GM21367 (cell line): ENCODE measurements around the gene ASXL3.

Experiments used
- ATAC-seq: cut with Tn5 transposase; IDR thresholded peaks from one replicate; pipeline ENCODE4 v1.9.1; 2021; ENCODE audit not compliant: unreplicated experiment

Gene ASXL3

DNA sequence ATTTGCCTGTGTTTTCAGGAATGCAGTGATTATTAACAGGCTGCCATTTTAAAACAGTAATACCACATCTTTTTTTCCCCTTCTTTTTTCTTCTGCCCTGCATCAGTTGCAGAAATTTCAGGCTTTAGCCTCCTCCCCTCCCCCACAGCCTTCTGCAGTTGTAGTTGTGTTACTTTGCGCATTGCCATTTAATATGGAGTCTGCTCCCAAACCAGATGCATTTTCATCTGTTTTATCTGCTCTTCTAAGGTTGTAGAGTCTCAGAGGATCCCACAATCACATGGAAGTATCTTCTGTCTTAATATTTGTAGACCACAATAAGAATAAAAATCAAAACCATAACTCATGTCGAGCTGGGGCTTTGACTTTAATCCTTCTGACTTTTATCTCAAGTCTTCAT, 3.8 kb downstream of the ASXL3 start:
- ATAC-seq, result no peak

DNA sequence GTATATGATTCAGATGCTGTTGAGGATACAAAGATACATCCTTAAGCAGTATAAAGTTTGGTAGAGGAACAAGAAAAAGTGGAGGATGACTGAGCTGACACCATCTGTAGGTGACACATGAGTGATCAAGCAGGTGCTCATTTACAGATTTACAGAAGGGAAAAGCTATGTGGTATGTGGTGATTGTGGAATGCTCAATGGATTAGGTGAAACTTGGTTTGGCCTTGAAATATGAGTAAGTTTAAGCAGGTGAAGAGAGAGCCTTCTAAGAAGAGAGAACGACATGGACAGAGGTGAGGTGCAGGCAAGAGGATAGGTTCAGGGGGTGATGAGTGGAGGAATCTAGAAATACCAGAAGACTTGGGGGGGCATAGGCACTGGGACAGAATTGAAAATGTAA, 5.9 kb downstream of the ASXL3 start:
- no peak for ATAC-seq

DNA sequence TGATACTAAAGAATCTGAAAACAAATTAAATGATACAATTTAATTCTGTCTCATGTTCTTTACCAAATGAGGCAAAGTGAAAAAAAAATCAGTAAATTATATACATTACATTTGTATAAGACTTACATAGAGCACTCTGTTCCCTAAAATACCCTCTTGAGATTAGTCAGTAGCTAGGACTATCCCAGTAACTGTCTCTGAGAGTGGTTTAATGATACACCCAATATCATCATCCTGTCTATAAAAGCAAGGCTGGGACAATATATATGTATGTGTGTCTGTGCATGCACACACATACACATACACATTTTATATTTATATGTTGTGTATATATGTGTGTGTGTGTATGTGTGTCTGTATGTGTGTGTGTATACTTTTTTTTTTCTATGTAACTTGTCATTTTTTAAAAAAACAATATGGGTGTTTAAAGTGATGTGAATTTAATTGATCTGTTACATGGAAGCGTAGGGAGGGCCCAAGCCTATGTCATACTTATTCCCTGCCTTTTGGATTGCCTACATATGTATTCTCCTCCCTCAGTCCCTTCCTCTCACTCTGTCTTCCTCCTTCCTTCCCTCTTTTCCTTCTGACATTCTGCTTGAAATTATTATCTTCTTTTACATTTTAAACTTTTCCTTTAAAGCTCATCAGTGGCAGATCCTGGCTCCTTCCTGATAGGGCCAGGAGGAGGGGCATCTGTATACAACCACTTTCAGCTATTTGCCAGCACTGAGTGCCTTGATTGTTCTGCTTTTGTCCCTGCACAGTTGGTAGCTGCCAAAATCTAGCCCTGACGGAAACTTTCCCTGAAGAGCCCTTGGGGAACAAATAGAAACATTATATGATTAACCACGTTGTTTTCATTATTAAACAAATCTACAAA, 6.8 kb downstream of the ASXL3 start:
- ATAC-seq, result no peak

DNA sequence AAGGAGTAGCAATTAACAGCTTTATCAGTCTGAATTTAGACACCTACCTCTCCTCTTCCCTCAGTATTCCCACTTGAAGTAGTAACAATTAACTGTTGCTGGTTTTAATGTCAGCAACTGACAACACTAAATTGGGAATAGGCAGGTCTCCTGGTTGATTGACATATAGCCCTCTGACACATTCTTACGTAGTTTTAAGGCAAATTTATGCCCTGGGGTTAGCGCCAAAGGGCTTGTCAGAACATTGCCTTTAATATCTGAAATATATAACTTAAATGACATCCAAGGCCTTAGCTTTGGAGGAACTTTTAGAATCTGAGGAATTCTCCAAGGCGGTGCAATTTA, 7.4 kb downstream of the ASXL3 start:
- ATAC-seq, result no peak

DNA sequence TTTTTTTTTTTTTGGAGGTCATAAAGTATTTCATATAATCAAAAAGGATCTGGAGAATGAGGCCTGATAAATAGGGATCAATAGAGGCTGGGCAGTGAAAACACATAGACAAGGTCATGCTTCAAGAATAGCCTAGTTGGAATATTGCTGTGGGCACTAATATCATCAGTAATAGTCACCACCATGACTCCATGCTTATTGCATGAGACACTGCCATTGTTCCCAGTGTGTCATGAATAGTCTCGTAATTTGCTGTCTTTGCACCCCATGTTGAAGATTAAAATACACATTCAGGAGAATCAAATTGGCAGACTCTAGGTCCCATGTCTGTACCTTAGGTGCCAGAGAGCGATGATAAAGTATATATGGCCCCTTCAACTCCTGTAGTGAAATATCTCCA, 10.3 kb downstream of the ASXL3 start:
- no peak for ATAC-seq

DNA sequence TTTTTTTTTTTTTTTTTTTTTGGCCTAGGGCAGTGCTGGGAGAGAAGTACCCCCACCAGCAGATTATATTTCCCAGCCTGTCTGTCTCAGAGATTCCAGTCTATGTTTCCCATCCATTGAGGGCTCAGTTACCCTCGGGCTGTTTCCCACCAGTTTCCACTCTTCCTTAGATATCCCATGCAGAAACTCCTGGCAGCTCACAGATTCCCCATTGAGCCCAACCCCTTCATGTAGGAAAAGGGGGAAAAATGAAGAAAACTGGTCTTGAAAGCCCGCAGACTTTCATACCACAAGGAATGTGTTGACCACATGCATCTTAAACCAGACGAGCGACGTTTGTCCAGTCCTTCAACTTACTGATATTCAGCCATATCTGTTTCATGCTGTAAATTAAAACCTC, 15.2 kb downstream of the ASXL3 start:
- no peak for ATAC-seq

DNA sequence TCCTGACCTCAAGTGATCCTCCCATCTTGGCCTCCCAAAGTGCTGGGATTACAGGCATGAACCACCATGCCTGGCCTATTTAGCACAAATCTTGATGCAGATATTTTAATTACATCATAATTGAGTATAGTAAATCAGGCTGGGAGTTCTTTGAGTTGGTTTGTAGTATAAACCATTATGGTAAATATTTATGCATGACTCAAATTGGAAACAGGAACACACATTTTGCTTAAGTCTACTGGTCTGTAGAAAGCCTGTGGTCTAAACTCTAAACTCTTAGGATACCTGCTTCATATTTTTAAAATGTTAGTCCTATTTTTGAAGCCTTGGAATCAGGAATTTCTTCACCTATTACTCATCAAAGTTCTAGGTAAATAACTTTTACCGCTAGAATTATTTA, 16.8 kb downstream of the ASXL3 start:
- no peak for ATAC-seq

DNA sequence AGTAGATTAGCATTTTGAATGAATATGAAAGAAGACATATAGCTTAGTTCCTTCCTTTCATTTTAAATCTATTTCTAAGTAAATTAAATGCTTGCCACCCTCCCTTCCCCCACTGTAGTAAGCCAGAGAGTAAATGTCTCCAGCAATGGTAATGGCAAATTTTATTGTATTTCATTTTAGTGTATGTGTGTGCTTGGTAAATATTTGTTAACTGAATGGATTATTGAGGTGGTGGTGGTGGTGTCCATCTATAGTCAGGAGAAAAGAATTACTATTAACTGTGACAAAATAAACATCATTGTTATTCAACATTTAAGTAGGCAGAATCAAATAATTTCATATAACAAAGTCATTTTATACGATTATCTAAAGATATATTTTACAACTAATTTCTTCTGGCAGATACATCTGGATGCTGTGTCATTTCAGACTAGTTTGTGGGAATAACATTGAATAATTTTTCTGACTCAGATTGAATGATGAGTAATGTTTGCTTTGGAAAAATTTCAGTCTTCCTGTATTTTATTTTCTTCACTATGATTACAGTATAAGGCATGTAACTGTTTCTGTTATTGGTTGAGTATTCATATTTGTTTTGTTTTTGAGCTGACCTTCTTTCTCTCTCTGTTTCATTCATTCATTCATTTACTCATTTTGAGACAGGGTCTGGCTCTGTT, 18.3 kb downstream of the ASXL3 start:
- ATAC-seq, result no peak

DNA sequence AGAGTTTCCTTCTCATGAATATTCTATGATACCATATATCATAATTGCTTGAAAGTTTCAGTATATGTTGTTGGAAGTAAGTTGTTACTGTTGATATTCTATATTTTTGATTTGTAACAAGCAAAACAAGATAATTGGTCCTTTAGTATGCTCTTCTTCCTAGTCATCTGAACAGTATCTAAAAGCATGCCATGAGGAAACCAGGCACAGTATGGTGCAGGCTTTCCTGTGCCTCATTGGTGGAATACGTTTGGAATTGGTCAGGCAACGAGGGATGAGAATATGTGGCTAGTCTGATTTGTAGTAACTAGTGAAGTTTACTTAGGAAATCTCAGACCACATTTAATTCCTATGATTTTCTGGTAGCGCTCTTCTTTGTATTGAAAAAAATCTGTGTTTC, 22.8 kb downstream of the ASXL3 start:
- no peak for ATAC-seq

DNA sequence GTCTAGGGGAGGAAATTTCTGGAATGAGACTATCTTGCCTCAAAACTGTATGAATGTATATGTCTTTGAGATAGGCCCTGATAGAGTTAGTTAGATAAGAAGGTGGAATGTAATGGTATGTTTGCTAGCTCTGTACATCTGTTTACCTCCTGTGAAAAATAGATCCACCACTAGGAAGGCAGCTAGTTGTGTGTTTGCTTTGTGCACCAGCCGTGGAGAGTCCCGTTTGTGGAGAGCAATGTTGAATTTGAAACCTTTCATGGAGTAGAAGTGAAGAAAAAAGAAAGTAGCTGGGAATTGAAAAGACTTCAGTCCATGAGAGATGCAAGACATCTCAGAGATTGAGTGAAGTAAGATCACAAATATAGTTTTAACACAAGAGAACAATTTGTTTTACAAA, 25.4 kb downstream of the ASXL3 start:
- no peak for ATAC-seq

DNA sequence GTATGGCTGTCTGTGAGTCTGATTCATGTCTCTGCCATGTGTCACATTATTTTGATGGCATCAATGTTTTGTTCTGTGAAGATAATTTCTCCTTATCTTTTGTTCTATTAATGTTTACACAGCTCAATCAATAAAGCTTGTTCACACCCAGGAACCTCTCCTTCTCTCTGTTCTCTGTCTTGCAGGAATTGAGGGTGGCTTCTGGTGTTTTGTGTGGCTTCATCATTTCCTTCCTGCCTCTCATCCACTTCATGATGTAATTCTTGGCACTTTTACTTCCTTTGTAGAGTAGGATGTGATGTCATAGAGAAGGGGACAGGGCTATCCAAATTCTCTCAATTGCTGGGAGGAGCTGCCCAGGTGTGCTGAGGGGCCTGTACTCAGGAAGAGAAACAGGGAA, 27.2 kb downstream of the ASXL3 start:
- no peak for ATAC-seq

DNA sequence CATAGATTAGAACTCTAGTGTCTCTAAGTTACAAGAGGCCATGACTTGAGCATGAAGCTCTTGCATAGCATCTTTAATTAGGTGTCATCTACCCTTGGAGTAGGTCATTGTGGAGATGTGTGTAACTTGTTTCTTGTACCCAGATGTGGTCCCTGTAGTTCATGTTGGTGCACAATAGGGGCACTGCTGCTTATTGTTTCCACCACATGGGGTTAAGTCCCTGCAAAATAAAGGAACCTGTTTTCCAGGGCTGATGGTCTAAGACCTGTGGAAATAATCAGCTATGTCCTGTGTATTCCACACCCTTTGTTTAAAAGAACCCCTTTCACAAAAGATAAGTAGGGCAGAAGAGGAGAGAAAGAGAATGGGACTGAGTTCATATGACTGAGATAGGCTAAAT, 28.6 kb downstream of the ASXL3 start:
- ATAC-seq, result no peak

DNA sequence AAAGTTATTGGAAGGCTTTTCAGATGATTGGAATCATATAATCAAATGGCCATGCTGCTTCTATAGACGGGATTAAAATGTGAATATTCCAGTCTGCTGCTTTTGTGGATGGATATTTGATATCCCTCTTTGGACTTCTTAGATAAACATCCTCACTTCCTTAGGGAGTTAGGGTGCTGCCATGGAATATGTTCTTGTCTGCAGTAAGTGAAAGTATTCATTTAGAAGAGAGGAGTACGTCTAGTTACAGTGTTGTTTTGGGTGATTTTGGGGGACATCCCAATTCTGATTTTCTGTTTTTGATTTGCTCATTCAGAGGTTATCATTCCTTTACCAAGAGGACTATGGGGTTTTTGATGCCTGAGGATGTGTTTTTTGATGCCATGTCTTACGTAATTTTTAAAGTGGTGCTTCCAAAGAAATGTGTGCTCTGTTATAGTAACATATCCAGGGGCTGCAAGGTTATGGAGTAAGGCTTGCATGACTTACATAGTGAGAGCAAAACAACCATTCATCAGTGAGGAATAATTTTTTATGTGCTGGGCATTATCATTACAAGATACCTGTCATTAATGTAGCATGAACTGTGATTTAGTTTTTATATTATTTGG, 33.6 kb downstream of the ASXL3 start:
- ATAC-seq, result no peak

DNA sequence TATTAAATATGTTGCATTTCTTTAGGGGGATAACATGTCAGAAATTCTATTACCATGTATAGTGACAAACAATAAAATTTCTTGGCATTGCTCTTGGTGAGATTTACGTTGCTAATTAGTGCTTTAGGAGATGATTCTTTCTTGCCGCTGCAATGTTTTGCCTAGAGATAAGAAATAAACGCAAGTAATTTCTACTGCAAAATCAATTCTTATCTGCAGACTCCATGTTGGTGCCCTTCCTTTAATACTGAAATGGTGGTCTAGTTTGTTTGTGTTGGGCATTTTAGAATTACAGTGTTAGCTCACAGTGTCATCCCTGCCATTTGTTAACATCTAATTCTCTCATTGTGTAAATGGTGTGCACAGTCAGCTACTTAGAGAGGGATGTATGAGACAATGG, 34.6 kb downstream of the ASXL3 start:
- ATAC-seq, result no peak

DNA sequence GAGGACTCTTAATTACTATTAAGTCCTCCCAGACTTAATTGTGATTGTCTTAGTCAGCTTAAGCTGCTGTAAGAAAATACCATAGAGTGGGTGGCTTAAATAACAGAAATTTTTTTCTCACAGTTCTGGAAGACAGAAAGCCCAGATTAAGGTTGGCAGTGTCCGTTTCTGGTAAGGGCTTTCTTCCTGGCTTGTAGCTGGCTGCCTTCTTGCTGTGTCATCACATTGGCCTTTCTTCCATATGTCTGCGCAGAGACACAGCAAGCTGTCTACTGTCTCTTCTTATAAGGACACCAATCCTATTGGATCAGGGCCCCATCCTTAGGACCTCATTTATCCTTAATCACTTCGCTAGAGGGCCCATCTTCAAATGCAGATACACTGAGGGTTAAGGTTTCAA, 38.5 kb downstream of the ASXL3 start:
- ATAC-seq, result no peak

DNA sequence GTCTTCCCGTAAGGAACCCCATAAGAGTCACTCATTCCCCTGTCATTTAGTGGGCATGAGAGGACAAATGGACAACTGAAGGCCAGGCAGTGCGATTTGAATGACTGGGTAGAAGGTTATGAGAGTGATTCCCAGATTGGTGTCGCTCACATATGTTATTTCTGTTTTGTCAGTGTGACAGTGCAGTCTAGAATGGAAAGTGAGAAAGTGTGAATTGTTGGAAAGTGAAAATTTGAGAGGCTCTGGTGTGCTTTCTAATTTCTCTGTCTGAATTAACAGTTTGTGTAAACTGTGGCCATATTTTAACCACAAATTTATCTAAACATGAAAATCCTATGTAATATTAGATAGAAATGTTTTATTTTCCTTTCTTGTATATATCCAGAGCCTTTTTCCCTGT, 49.1 kb downstream of the ASXL3 start:
- no peak for ATAC-seq

DNA sequence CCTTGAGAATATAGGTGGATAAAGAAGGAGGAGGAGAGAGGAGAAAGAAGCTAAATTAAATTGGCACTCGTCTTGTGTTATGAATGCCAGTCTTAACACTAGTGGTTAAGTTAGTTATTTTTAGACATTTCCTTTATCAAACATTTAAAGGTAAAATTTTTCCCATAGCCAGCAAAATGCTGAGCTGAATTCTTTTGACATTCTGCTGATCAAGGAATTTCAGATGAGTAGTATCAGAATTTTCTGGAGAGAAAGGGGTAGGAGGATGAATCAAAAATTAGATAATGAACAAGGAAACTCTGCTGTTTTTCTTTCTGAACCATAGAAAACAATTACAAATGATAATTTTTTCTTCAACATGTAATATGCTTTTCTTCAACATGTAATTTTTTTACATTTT, 52.5 kb downstream of the ASXL3 start:
- ATAC-seq, result no peak

DNA sequence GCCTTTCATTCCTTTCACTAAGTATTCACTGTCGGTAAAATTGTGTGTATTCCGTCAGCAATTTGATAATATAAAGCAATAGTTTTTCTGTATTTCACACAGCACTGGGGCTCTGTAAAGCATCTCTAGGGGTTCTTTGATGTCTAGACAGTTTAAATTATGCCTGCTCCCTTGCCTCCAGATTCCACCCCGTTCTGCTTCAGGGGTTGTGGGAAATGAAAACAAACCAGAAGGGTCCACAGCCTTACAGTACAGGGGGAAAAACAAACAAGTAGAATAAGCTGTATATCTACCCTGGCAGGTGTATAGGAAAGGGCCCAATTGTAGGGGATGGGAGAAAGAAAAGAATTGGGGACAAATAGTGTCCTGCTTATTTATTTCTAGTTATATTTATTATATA, 63.1 kb downstream of the ASXL3 start:
- no peak for ATAC-seq

DNA sequence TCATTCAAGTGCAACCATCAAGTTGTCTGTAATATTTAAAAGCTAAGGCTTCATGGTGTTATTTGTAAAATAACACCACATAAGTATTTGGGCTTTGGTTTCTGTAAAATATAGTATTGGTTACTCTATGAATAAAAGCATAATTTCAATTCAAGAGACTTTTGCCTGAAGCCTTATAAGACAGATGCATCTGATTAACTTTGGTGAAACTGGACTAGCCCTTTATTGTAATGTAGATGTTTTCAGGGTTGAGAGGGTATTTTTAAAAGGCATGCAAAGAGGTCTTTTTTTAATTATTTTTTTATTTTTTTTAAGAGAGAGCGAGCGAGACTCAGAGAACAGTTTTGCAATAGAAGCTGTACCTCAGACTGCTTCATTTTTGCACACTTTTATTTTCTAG, 66.5 kb downstream of the ASXL3 start:
- no peak for ATAC-seq

DNA sequence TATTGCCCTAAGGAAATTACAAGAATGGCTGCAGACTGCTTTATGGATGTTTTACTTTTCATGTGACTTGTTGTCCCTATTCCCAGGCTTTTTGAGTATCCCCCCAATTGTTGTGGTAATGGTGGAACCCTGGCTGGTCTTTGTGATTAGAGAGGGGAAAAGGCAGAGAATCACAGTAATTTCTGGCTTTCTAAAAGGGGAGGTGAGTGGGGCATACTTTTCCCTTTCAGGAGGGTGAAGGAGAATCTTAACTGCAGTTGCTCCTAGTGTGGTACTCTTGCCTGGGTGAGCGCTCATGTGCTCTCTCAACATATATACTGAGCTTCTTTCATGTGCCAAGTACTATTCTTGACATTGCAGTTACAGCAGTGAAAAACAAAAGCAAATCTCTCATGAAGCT, 69.3 kb downstream of the ASXL3 start:
- ATAC-seq, result no peak

DNA sequence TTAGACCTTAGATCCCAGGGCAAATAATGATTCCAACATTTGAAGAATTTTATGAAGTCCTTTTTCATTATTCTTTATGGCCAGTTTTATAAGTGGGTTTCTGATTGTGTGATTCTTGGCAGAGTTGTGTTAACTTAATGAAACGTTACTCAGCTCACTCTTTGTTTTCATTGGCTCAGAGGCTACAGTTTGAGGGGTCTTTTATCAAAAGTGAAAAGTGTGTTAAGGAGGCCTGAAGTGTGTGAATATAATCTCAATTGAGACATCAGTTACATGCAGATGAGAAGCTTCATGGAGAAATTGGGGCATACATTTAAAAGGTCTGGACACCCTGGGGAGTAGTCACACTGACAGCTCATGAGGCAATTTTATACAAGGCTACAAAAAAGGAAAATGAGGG, 74.6 kb downstream of the ASXL3 start:
- no peak for ATAC-seq

DNA sequence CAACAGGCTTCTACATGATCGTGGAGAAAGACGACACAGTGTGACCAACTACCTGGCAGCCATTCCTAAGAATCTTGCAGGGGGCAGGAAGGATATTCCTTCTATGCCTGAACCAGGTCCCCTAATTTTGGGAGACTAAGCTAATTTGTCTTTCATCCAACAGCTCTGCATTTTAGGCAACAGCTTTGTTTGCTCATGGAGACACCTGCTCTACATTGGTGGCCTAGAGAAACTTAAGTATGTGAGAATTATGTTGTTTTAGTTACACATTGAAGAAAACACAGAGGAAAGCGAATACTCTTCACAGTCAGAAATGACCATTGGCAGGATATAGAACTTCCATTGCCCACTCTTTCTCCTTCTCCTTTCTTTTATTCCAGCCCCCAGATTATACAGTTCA, 75.2 kb downstream of the ASXL3 start:
- ATAC-seq, result no peak
